Spleen (tissue), 13 donors: ENCODE results near the gene DAZAP2. TPM values are rescaled to one million over a fixed set of nuclear protein-coding genes. Genes with fewer than 3 reads are reported as not detected.

Source experiments
- DNase-seq: peaks from one replicate; pipeline ENCODE4 v3.0.0-alpha.2; 2020
- H3K27ac ChIP-seq, 8 donors: fragments of 200-600 bp; sonication (generic) in 7 of 8; 1 replicate in 4 of 8; 2 replicates in 4 of 8; pipeline versions ENCODE4 v1.5.0 to v1.8.0; 2016 to 2021; ENCODE audit warnings: inconsistent platforms in 4 of 8, mild to moderate bottlenecking in 4 of 8, moderate library complexity in 1 of 8
- H3K27me3 ChIP-seq, 7 donors: fragments of 200-600 bp; sonication (generic) in 6 of 7; replicated peaks in 1 of 7; 1 replicate in 4 of 7; 2 replicates in 3 of 7; pipeline versions ENCODE4 v1.5.0 to v1.8.0; 2016 to 2021; ENCODE audit warnings: inconsistent platforms in 3 of 7, mild to moderate bottlenecking in 1 of 7
- H3K36me3 ChIP-seq, 6 donors: fragments of 200-600 bp; sonication (generic) in 5 of 6; 1 replicate in 4 of 6; 2 replicates in 2 of 6; pipeline versions ENCODE4 v1.5.0 to v1.8.0; 2016 to 2021; ENCODE audit warnings: inconsistent platforms in 2 of 6
- H3K4me1 ChIP-seq, 6 donors: fragments of 200-600 bp; sonication (generic) in 5 of 6; 1 replicate in 3 of 6; 2 replicates in 3 of 6; pipeline versions ENCODE4 v1.5.0 to v1.8.0; 2016 to 2021; ENCODE audit warnings: inconsistent platforms in 3 of 6
- H3K4me3 ChIP-seq, 8 donors: fragments of 200-600 bp; sonication (generic) in 7 of 8; 1 replicate in 4 of 8; 2 replicates in 4 of 8; pipeline versions ENCODE4 v1.5.0 to v1.8.0; 2016 to 2021; ENCODE audit warnings: inconsistent platforms in 4 of 8, mild to moderate bottlenecking in 4 of 8, moderate library complexity in 2 of 8
- H3K9me3 ChIP-seq, 8 donors: fragments of 200-600 bp; sonication (generic) in 7 of 8; 1 replicate in 4 of 8; 2 replicates in 4 of 8; pipeline versions ENCODE4 v1.5.0 to v1.8.0; 2016 to 2021; ENCODE audit warnings: inconsistent platforms in 4 of 8
- POLR2A ChIP-seq, 3 donors: fragments of 450-650 bp; IDR thresholded peaks; one replicate each; pipeline ENCODE4 v1.5.1; 2017; ENCODE audit warnings: antibody characterized with exemption in 3 of 3, mild to moderate bottlenecking in 1 of 3
- POLR2AphosphoS5 ChIP-seq, 3 donors: sonication (generic); formaldehyde crosslinking; IDR thresholded peaks; one replicate each; pipeline ENCODE4 v1.5.1; 2017; ENCODE audit warnings: antibody characterized with exemption in 3 of 3
- WGBS, 5 donors: extraction: QIAGEN DNeasy Blood & Tissue Kit in 3 of 5; methylation state at CpG; one replicate each; pipeline versions ENCODE4 v1.1.5 to v1.1.7; 2013 to 2018; 5-methylcytosine and 5-hydroxymethylcytosine counted together
- intact Hi-C: fragments of 100-400 bp; cut with DNase I; formaldehyde crosslinking; loops from one replicate; pipeline ENCODE4 v1.15.0; 2023; ENCODE audit warnings: low total_unique reads
- long read RNA-seq, 2 donors: transcript quantifications; one replicate each; lab custom pipeline, GENCODE V29; 2026
- polyA plus RNA-seq, 3 donors: library from polyadenylated mRNA; stranded (reverse); fragments of 200-250 nt; gene quantifications; one replicate each; pipeline ENCODE4 v1.2.1, GENCODE V29; 2013
- total RNA-seq, 7 donors: library from RNA; depleted of rRNA in 3 of 7; stranded (reverse); fragments of >200 nt in 3 of 7; fragmentation: NEBNext Ultra II Directional in 4 of 7; extraction: Animal tissue kit (Norgen Biotek cat#: 25700) in 4 of 7; gene quantifications; one replicate each; pipeline versions ENCODE4 v1.1.0 to v1.2.1, GENCODE V29; 2016 to 2021
- TF ChIP-seq, protein P1 (sequence below), 11 experiments: fragments of 200-600 bp in 7 of 11; fragments of 450-650 bp in 4 of 11; sonication (generic) in 4 of 11; IDR thresholded peaks in 8 of 11; conservative IDR thresholded peaks in 3 of 11; 1 replicate in 7 of 11; 2 replicates in 4 of 11; pipeline versions ENCODE4 v1.4.0 to v1.8.0; 2016 to 2021; ENCODE audit warnings: antibody characterized with exemption in 11 of 11, inconsistent platforms in 4 of 11, mild to moderate bottlenecking in 1 of 11
- donor health status: healthy with polysubstance abuse.
- donor health status: DM: no; HTN: no; CAD: no; lungs with moderate emphysema.
- donor health status: DM: no; HTN: no; CAD: no.
- donor health status: Bipolar disorder and iron deficiency.
- donor health status: healthy.
- donor health status: DM: no; HTN: no; CAD: no.
- donor health status: DM: yes; HTN: yes; CAD: no.

Gene DAZAP2, protein sequence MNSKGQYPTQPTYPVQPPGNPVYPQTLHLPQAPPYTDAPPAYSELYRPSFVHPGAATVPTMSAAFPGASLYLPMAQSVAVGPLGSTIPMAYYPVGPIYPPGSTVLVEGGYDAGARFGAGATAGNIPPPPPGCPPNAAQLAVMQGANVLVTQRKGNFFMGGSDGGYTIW
- 100 to 1,000 TPM; 237 to 493 (median 306) TPM for total RNA-seq
- polyA plus RNA-seq, result 100 to 1,000 TPM; 181 to 329 (median 237) TPM
- long read RNA-seq, donor 1, transcript DAZAP2-201 (4 exons, 2,598 nt), result major isoform, 66 of 111 reads
- long read RNA-seq, donor 1, transcript DAZAP2-214 (2 exons, 3,664 nt), result minor isoform, 17 of 111 reads
- long read RNA-seq, donor 1, partial matches to known transcripts, result 25 of 111 reads
- long read RNA-seq, donor 1, other reads (novel, unspliced or antisense), result 0 of 111 reads
- long read RNA-seq, donor 2, transcript DAZAP2-201 (4 exons, 2,598 nt), result major isoform, 37 of 83 reads
- long read RNA-seq, donor 2, transcript DAZAP2-214 (2 exons, 3,664 nt), result minor isoform, 11 of 83 reads
- long read RNA-seq, donor 2, partial matches to known transcripts, result 30 of 83 reads
- long read RNA-seq, donor 2, other reads (novel, unspliced or antisense), result 0 of 83 reads

DNA sequence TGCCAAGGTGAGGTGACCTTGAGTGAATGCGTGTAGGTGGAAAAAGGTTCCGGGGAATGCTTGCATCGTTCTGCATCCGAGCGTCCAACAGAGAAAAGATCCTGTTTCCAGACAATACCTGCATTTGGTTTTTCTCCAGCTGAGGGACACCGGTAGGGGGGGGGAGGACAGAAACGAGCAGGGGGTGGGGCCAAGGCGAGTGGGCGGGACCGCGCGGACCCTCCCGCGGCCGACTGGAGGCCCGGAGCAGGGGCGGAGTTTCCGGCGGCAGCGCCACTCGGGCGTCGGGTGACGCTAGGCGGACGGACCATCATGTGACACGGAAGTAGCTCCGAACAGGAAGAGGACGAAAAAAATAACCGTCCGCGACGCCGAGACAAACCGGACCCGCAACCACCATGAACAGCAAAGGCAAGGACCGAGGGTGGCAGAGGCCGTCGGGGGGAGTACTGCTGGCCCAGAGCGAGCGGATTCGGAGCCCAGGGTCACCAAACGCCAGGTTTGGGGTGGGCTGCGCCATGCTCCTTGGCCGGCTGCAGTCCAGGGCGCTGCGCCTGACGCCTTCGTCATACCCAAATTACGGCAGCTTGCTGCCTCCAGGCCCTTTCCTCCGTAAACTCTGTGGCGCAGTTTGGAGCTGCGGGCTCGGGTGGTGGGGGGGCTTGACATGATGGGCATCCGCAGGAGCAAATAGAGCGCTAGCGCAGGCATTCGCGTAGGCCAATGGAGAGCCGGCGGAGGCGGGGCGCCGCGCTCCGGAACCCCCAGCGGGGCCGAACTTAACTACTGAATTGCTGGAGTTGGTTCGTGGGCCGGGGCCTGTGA lies at the start of gene DAZAP2:
TSS of gene DAZAP2 (plus strand) at position 317 of the 825 bp plus-strand sequence. CDS start at position 399, 82 bp downstream.
- peaks cover 3 to 40% (median 37%) of the 10 kb centered on the region in 6 donors for H3K36me3 ChIP-seq
- no peaks in the 10 kb centered on the region for H3K27me3 ChIP-seq
- DNase-seq, result peak; percentile 99
- 0 to 1% (median 0%) methylated on average over 51 to 70 of the region's 70 CpGs for WGBS, 5 donors
- TF ChIP-seq, protein P1, sequence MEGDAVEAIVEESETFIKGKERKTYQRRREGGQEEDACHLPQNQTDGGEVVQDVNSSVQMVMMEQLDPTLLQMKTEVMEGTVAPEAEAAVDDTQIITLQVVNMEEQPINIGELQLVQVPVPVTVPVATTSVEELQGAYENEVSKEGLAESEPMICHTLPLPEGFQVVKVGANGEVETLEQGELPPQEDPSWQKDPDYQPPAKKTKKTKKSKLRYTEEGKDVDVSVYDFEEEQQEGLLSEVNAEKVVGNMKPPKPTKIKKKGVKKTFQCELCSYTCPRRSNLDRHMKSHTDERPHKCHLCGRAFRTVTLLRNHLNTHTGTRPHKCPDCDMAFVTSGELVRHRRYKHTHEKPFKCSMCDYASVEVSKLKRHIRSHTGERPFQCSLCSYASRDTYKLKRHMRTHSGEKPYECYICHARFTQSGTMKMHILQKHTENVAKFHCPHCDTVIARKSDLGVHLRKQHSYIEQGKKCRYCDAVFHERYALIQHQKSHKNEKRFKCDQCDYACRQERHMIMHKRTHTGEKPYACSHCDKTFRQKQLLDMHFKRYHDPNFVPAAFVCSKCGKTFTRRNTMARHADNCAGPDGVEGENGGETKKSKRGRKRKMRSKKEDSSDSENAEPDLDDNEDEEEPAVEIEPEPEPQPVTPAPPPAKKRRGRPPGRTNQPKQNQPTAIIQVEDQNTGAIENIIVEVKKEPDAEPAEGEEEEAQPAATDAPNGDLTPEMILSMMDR (IDR thresholded peaks at IDR 0.05 in 8 of 11, conservative IDR thresholded peaks at IDR 0.05 in 3 of 11), result peak in 6 of 11 experiments; percentile 27 to 62 (median 36)
- TF ChIP-seq POLR2A (IDR thresholded peaks at IDR 0.05), result peak; percentile 38 to 87 (median 86)
- TF ChIP-seq POLR2AphosphoS5 (IDR thresholded peaks at IDR 0.05), result peak; percentile 95 to 99 (median 99)
- no peaks in the 10 kb centered on the region for H3K9me3 ChIP-seq
- H3K4me1 ChIP-seq, result peaks cover 33 to 59% (median 49%) of the 10 kb centered on the region in 6 donors
- peak within 1 kb of the TSS; percentile 99 to 100 (median 100) for H3K27ac ChIP-seq
- intact Hi-C loops, result no loop called here
- peak within 1 kb of the TSS; percentile 57 to 84 (median 74) for H3K4me3 ChIP-seq

DNA sequence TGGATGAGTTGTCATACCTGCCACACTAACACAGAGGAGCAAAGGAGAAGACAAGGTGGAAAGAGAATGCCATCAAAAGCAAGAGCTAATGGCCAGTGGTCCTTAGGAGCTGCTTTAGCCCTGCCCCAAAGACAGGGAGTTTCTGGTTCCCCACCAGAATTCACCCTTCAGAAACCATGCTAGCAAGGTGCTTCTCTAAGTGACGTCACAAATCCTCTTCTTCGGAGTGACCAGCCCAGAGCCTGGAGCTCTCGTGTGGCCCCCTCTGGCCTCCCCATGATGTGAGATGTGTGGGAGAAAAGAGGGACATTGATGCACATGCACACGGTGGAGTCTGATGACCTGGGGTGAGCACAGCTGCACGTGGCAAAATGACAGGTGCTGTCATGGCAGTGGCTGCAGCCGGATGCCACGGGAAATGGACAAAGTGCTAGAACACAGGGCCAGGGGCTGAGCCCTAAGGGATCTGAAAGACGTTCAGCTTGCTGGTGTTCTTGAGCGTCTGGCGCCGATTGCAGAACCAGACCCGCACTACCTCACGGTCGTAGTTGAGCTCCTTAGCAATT lies 48.8 kb upstream of the DAZAP2 start:
- Histone ChIP-seq H3K27me3 (no peaks in the 10 kb centered on the region), H3K4me1 (peaks cover 0 to 30% (median 24%) of the 10 kb centered on the region in 6 donors), H3K4me3 (no peak overlapping the region), H3K36me3 (peaks cover 0 to 38% (median 18%) of the 10 kb centered on the region in 6 donors), H3K27ac (no peak overlapping the region), H3K9me3 (no peaks in the 10 kb centered on the region)
- WGBS, 5 donors, result 89 to 95% (median 92%) methylated on average over 13 to 14 of the region's 14 CpGs
- no peak for DNase-seq
- intact Hi-C loops, result no loop called here
- TF ChIP-seq POLR2AphosphoS5 (IDR thresholded peaks at IDR 0.05), result no peak
- TF ChIP-seq, protein P1 (IDR thresholded peaks at IDR 0.05 in 8 of 11, conservative IDR thresholded peaks at IDR 0.05 in 3 of 11), result no peak
- no peak for TF ChIP-seq POLR2A (IDR thresholded peaks at IDR 0.05)

DNA sequence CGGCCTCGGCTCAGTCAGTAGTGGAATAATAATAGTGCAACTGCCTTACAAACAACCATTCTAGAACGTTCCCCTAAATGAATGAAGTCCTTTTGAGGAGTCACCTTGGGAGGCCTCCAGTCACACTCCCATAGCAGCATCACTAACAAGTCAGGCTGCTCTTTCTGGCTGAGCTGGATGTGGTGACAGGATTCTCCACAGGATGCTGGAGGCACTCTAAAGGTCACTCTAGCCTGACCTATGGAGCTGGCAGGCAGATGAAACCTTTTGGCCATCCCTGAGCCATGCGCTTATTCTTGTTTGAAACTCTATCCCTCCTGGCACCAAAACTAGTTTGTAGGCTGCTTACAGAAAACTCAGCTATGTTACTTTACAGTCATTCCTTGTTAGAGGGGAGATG lies 47.8 kb upstream of the DAZAP2 start:
- peaks cover 0 to 38% (median 18%) of the 10 kb centered on the region in 6 donors for H3K36me3 ChIP-seq
- H3K4me3 ChIP-seq, result no peak overlapping the region
- no peak for DNase-seq
- peaks cover 0 to 30% (median 24%) of the 10 kb centered on the region in 6 donors for H3K4me1 ChIP-seq
- no peak overlapping the region for H3K27ac ChIP-seq
- H3K27me3 ChIP-seq, result no peaks in the 10 kb centered on the region
- no peaks in the 10 kb centered on the region for H3K9me3 ChIP-seq
- intact Hi-C loops, result no loop called here
- 90 to 98% (median 93%) methylated on average over 4 of the region's 4 CpGs for WGBS, 5 donors
- TF ChIP-seq, protein P1 (IDR thresholded peaks at IDR 0.05 in 8 of 11, conservative IDR thresholded peaks at IDR 0.05 in 3 of 11), result no peak
- TF ChIP-seq POLR2A (IDR thresholded peaks at IDR 0.05) (no peak), POLR2AphosphoS5 (IDR thresholded peaks at IDR 0.05) (no peak)
